CD4-positive, alpha-beta T cell treated with Interleukin-2 at 100 ng/mL for 4 hours (primary cell): ENCODE data around the gene PER1.

Experiments
- DNase-seq: peaks from one replicate; pipeline ENCODE4 v3.0.0-alpha.2; 2020; ENCODE audit warnings: low spot score

Gene PER1

GRCh38 chr17:8154608-8155155 lies 2.5 kb upstream of the PER1 start:
- no peak for DNase-seq

- peak; percentile 80 for DNase-seq
Measured at GRCh38 chr17:8153957-8154607, 1.9 kb upstream of the PER1 start.

GRCh38 chr17:8153525-8153956 lies 1.3 kb upstream of the PER1 start:
- DNase-seq, result no peak

- no peak for DNase-seq
Measured at GRCh38 chr17:8153031-8153451, 837 bp upstream of the PER1 start.

GRCh38 chr17:8151641-8152111 lies 528 bp downstream of the PER1 start:
- DNase-seq, result no peak

GRCh38 chr17:8151120-8151640 lies 1.0 kb downstream of the PER1 start:
- DNase-seq, result peak; percentile 86

GRCh38 chr17:8150194-8151119 lies 1.7 kb downstream of the PER1 start:
- no peak for DNase-seq

- no peak for DNase-seq
Measured at GRCh38 chr17:8149419-8150193, 2.6 kb downstream of the PER1 start.

GRCh38 chr17:8148560-8148959 lies 3.6 kb downstream of the PER1 start:
- no peak for DNase-seq

GRCh38 chr17:8147805-8148404 lies 4.3 kb downstream of the PER1 start:
- no peak for DNase-seq

- no peak for DNase-seq
Measured at GRCh38 chr17:8147141-8147804, 4.9 kb downstream of the PER1 start.

- DNase-seq, result no peak
Measured at GRCh38 chr17:8146381-8147140, 5.6 kb downstream of the PER1 start.

- DNase-seq, result no peak
Measured at GRCh38 chr17:8145811-8146210, 6.4 kb downstream of the PER1 start.

GRCh38 chr17:8144401-8145231 lies 7.6 kb downstream of the PER1 start:
- DNase-seq, result no peak

- DNase-seq, result no peak
Measured at GRCh38 chr17:8143581-8144400, 8.4 kb downstream of the PER1 start.

GRCh38 chr17:8142887-8143580 lies 9.2 kb downstream of the PER1 start:
- DNase-seq, result no peak

- no peak for DNase-seq
Measured at GRCh38 chr17:8142158-8142886, 9.9 kb downstream of the PER1 start.
